Body of pancreas (tissue), 4 donors: ENCODE results near the gene YPEL5.

Experiments
- CTCF ChIP-seq, 7 experiments: fragments of 450-650 bp in 4 of 7; fragments of 200-600 bp in 3 of 7; sonication (generic) in 3 of 7; IDR thresholded peaks; one replicate each; pipeline ENCODE4 v1.5.1; 2016 to 2019; ENCODE audit warnings: antibody characterized with exemption in 7 of 7
- POLR2A ChIP-seq, 3 donors: fragments of 450-650 bp; IDR thresholded peaks; one replicate each; pipeline ENCODE4 v1.6.1; 2016; ENCODE audit warnings: antibody characterized with exemption in 3 of 3, mild to moderate bottlenecking in 2 of 3

DNA sequence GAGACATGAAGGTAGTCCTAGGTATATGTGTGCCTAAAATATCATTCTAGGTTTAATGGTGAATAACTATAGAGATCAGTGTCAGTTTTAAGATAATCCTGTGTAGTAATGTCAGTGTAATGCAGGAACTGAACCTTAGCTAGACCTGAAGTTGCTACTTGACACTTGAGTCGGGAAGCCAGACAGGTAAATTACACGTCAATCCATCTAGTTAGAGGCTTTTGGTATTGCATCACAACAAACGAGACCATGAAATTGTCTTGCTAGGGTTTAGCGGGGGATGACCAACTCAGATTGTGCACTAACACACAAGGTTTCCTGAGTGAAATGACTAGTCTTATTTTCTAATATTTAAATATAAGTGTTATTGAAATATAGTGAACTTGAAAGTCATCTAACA lies 2.0 kb downstream of the YPEL5 start:
- TF ChIP-seq CTCF (IDR thresholded peaks at IDR 0.05) (no peak), POLR2A (IDR thresholded peaks at IDR 0.05) (no peak)
